H1 (cell line): Measurements from ENCODE around the gene DVL1. TPM values are rescaled to one million over a fixed set of nuclear protein-coding genes. Genes with fewer than 3 reads are reported as not detected.

ENCODE experiments used
- CREB1 ChIP-seq: IDR thresholded peaks from 2 replicates; pipeline ENCODE4 v1.6.1; 2012; ENCODE audit warnings: inconsistent platforms
- POLR2AphosphoS5 ChIP-seq: IDR thresholded peaks from 2 replicates; pipeline ENCODE4 v1.6.1; 2011; ENCODE audit warnings: low read depth, low read length
- polyA plus RNA-seq, 7 experiments: library from polyadenylated mRNA; depleted of rRNA in 3 of 7; stranded (reverse) in 5 of 7; unstranded in 2 of 7; fragments of >200 nt in 5 of 7; fragments of 200-250 nt in 2 of 7; gene quantifications; 1 replicate in 5 of 7; 2 replicates in 1 of 7; 4 replicates in 1 of 7; pipeline versions ENCODE4 v1.2.1 to v1.2.3, GENCODE V29; 2011 to 2013; ENCODE audit warnings: missing spikeins in 2 of 7, mixed read lengths in 2 of 7
- total RNA-seq: library from RNA; stranded (reverse); fragmentation: NEBNext Ultra II Directional; extraction: Animal tissue kit (Norgen Biotek cat#: 25700); gene quantifications from 2 replicates; pipeline ENCODE4 v1.2.1, GENCODE V29; 2021
- TF ChIP-seq, protein P1 (sequence below): fragments of 300-600 bp; sonication (generic); IDR thresholded peaks from 2 replicates; pipeline ENCODE4 v1.7.1; 2012; ENCODE audit warnings: low read length, moderate library complexity, mild to moderate bottlenecking, inconsistent platforms; ENCODE audit not compliant: insufficient replicate concordance

Gene DVL1
- total and polyA plus RNA-seq, 2 of the 8 experiments (the other 6 are each of a cell fraction or from before 2014, with no cell fraction given) = 39.4 to 58.9 TPM

DNA sequence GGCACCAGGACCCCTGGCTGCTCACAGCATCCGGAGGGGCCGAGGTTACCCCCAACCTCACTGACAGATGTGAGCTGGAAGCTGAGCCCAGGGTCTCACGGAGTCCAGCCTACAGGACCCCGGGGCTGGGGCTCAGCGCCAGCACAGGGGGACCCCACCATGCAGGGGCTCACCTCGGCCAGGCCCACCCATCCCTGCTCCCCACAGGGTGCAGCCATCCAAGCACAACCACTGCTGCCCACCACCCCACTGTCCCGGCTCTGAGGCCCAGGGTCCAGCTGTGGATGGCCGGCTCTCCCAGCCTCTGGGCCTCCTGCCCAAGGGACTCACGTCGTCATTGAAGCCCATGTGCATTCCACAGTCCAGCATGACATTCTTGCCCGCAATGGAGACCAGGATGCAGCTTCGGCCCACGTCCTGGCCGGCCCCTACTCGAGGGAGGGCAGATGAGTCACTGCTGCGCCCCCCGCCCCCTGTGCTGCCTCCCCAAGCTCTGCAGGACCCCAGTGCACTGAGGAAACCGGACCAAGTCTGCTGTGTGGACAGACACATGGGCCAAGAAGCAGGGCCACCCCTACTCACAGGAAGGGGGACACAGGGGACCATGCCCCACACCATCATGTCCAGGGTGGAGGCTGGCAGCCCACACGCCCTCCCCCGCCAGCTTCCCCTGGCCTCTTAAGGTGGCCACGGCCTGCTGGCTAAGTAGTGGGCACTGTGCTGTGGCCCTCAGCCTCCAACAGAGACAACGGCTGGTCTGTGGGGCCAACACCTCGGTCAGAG, 28.4 kb downstream of the DVL1 start (continued):
- TF ChIP-seq, protein P1, sequence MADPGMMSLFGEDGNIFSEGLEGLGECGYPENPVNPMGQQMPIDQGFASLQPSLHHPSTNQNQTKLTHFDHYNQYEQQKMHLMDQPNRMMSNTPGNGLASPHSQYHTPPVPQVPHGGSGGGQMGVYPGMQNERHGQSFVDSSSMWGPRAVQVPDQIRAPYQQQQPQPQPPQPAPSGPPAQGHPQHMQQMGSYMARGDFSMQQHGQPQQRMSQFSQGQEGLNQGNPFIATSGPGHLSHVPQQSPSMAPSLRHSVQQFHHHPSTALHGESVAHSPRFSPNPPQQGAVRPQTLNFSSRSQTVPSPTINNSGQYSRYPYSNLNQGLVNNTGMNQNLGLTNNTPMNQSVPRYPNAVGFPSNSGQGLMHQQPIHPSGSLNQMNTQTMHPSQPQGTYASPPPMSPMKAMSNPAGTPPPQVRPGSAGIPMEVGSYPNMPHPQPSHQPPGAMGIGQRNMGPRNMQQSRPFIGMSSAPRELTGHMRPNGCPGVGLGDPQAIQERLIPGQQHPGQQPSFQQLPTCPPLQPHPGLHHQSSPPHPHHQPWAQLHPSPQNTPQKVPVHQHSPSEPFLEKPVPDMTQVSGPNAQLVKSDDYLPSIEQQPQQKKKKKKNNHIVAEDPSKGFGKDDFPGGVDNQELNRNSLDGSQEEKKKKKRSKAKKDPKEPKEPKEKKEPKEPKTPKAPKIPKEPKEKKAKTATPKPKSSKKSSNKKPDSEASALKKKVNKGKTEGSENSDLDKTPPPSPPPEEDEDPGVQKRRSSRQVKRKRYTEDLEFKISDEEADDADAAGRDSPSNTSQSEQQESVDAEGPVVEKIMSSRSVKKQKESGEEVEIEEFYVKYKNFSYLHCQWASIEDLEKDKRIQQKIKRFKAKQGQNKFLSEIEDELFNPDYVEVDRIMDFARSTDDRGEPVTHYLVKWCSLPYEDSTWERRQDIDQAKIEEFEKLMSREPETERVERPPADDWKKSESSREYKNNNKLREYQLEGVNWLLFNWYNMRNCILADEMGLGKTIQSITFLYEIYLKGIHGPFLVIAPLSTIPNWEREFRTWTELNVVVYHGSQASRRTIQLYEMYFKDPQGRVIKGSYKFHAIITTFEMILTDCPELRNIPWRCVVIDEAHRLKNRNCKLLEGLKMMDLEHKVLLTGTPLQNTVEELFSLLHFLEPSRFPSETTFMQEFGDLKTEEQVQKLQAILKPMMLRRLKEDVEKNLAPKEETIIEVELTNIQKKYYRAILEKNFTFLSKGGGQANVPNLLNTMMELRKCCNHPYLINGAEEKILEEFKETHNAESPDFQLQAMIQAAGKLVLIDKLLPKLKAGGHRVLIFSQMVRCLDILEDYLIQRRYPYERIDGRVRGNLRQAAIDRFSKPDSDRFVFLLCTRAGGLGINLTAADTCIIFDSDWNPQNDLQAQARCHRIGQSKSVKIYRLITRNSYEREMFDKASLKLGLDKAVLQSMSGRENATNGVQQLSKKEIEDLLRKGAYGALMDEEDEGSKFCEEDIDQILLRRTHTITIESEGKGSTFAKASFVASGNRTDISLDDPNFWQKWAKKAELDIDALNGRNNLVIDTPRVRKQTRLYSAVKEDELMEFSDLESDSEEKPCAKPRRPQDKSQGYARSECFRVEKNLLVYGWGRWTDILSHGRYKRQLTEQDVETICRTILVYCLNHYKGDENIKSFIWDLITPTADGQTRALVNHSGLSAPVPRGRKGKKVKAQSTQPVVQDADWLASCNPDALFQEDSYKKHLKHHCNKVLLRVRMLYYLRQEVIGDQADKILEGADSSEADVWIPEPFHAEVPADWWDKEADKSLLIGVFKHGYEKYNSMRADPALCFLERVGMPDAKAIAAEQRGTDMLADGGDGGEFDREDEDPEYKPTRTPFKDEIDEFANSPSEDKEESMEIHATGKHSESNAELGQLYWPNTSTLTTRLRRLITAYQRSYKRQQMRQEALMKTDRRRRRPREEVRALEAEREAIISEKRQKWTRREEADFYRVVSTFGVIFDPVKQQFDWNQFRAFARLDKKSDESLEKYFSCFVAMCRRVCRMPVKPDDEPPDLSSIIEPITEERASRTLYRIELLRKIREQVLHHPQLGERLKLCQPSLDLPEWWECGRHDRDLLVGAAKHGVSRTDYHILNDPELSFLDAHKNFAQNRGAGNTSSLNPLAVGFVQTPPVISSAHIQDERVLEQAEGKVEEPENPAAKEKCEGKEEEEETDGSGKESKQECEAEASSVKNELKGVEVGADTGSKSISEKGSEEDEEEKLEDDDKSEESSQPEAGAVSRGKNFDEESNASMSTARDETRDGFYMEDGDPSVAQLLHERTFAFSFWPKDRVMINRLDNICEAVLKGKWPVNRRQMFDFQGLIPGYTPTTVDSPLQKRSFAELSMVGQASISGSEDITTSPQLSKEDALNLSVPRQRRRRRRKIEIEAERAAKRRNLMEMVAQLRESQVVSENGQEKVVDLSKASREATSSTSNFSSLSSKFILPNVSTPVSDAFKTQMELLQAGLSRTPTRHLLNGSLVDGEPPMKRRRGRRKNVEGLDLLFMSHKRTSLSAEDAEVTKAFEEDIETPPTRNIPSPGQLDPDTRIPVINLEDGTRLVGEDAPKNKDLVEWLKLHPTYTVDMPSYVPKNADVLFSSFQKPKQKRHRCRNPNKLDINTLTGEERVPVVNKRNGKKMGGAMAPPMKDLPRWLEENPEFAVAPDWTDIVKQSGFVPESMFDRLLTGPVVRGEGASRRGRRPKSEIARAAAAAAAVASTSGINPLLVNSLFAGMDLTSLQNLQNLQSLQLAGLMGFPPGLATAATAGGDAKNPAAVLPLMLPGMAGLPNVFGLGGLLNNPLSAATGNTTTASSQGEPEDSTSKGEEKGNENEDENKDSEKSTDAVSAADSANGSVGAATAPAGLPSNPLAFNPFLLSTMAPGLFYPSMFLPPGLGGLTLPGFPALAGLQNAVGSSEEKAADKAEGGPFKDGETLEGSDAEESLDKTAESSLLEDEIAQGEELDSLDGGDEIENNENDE = no peak
- no peak for TF ChIP-seq POLR2AphosphoS5
- TF ChIP-seq CREB1 = no peak
- TF ChIP-seq, all 59 proteins: peak for 0
